HepG2 (cell line): Measurements from ENCODE around the gene ORC3. TPM values are rescaled to one million over a fixed set of nuclear protein-coding genes. Genes with fewer than 3 reads are reported as not detected.

Experiments used
- ARID4A ChIP-seq: sonication (generic); formaldehyde crosslinking; IDR thresholded peaks from 2 replicates; pipeline ENCODE4 v1.5.0; 2020; ENCODE audit warnings: mild to moderate bottlenecking, missing genetic modification reagents, borderline replicate concordance
- CBX5 ChIP-seq: sonication (generic); formaldehyde crosslinking; IDR thresholded peaks from 2 replicates; pipeline ENCODE4 v1.4.0; 2020; ENCODE audit warnings: missing genetic modification reagents, borderline replicate concordance
- CHD4 ChIP-seq: fragments of 200-600 bp; sonication (generic); IDR thresholded peaks from 2 replicates; pipeline ENCODE4 v1.7.0; 2017; ENCODE audit warnings: mild to moderate bottlenecking, low read length, borderline replicate concordance
- NFKBIZ ChIP-seq: IDR thresholded peaks from 2 replicates; pipeline ENCODE4 v1.6.1; 2018; ENCODE audit warnings: missing genetic modification reagents, missing compliant biosample characterization
- PRPF4 ChIP-seq: fragments of 200-400 bp; formaldehyde crosslinking; IDR thresholded peaks from 2 replicates; pipeline ENCODE4 v1.6.1; 2016; ENCODE audit warnings: low read length, low read depth; ENCODE audit not compliant: poor library complexity, severe bottlenecking
- RBM39 ChIP-seq: fragments of 200-400 bp; formaldehyde crosslinking; IDR thresholded peaks from one replicate; pipeline ENCODE4 v1.6.1; 2018; ENCODE audit warnings: antibody characterized with exemption, mild to moderate bottlenecking, low read depth, low read length; ENCODE audit not compliant: poor library complexity, severe bottlenecking
- REST ChIP-seq, 2 experiments: IDR thresholded peaks; 2 replicates each; pipeline ENCODE4 v1.6.1; 2011 to 2012; ENCODE audit warnings: low read length in 2 of 2, borderline replicate concordance in 1 of 2, low read depth in 1 of 2, mild to moderate bottlenecking in 1 of 2, moderate library complexity in 1 of 2
- SIX4 ChIP-seq: sonication (generic); formaldehyde crosslinking; IDR thresholded peaks from 2 replicates; pipeline ENCODE4 v1.4.0; 2020; ENCODE audit warnings: missing genetic modification reagents
- SOX5 ChIP-seq: IDR thresholded peaks from 2 replicates; pipeline ENCODE4 v1.6.1; 2016; ENCODE audit warnings: borderline replicate concordance
- SSRP1 ChIP-seq: IDR thresholded peaks from 2 replicates; pipeline ENCODE4 v1.6.1; 2016; ENCODE audit warnings: control low read depth
- ZBTB4 ChIP-seq: sonication (generic); formaldehyde crosslinking; IDR thresholded peaks from 2 replicates; pipeline ENCODE4 v1.4.0; 2020; ENCODE audit warnings: missing genetic modification reagents, mild to moderate bottlenecking, borderline replicate concordance
- ZFY ChIP-seq: sonication (generic); formaldehyde crosslinking; IDR thresholded peaks from 2 replicates; pipeline ENCODE4 v1.4.0; 2020; ENCODE audit warnings: missing genetic modification reagents
- ZNF891 ChIP-seq: sonication (generic); formaldehyde crosslinking; IDR thresholded peaks from 2 replicates; pipeline ENCODE4 v1.5.0; 2020; ENCODE audit warnings: mild to moderate bottlenecking, missing genetic modification reagents
- ZSCAN21 ChIP-seq: sonication (generic); formaldehyde crosslinking; IDR thresholded peaks from 2 replicates; pipeline ENCODE4 v1.8.0; 2022; ENCODE audit warnings: mild to moderate bottlenecking, missing genetic modification reagents, moderate library complexity, borderline replicate concordance
- polyA plus RNA-seq, 8 experiments: library from polyadenylated mRNA; depleted of rRNA in 3 of 8; stranded (reverse) in 7 of 8; unstranded in 1 of 8; fragments of >200 nt; fragmentation: Illumina TruSeq in 4 of 8; extraction: Trizol in 4 of 8; gene quantifications; 2 replicates each; pipeline versions ENCODE4 v1.2.1 to v1.2.3, GENCODE V29; 2011 to 2016; ENCODE audit warnings: low read depth in 4 of 8, missing spikeins in 1 of 8, mixed read lengths in 1 of 8; ENCODE audit not compliant: insufficient read depth in 1 of 8
- total RNA-seq, 5 experiments: library from RNA; depleted of rRNA; stranded (reverse); fragments of >200 nt; fragmentation: Illumina TruSeq; extraction: Trizol; gene quantifications; 2 replicates each; pipeline ENCODE4 v1.2.3, GENCODE V29; 2016; ENCODE audit warnings: low read depth in 1 of 5
- TF ChIP-seq, protein P1 (sequence below): sonication (generic); formaldehyde crosslinking; IDR thresholded peaks from 2 replicates; pipeline ENCODE4 v1.9.0; 2021; ENCODE audit warnings: missing genetic modification reagents, borderline replicate concordance

Gene ORC3
- total and polyA plus RNA-seq, 2 of the 13 experiments (the other 11 are each of a cell fraction or from before 2014, with no cell fraction given), result 21.8 to 43.5 TPM

DNA sequence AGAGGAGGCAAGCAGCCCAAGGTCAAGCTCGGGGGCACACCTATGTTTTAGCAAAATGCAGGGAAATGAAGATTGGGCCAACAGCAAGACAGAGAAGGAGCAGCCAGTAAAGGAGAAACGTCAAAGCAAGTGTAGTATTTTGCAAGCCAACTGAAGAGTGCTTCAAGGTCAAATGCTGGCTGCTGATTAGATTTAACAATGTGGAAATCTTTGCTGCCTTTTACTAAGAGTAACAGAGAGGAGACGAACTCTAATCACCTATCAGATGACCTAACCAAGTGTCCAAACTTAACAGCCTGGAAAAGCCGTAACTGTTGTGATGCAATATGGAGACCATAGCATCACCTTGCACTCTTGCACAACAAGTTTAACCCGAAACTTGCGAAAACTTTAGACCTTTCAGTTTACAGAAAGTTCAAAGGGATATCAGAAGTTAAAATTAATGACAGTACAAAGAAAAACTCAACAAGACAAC is 81.7 kb downstream of the ORC3 start (continued):
- TF ChIP-seq PRPF4 (no peak), ARID4A (CRISPR knock-in tag) (peak; percentile 50; the same call in 1 of the 2 replicates), SOX5 (CRISPR knock-in tag) (peak; percentile 98), SSRP1 (CRISPR knock-in tag) (no peak), ZFY (CRISPR knock-in tag) (peak; percentile 33; the same call in 1 of the 2 replicates), ZNF891 (CRISPR knock-in tag) (no peak), SIX4 (CRISPR knock-in tag) (peak; percentile 98), CHD4 (no peak), CBX5 (peak; percentile 88; the same call in 1 of the 2 replicates), NFKBIZ (CRISPR knock-in tag) (peak; percentile 98), REST (IDR thresholded peaks at IDR 0.05; ENCODE audit: borderline replicate concordance in 1 of 2, low read depth in 1 of 2, low read length in 2 of 2) (peak in 1 of 2 experiments; percentile 83; a peak in 2 of 4 replicates), ZSCAN21 (CRISPR knock-in tag) (peak; percentile 82), RBM39 (no peak), ZBTB4 (CRISPR knock-in tag) (no peak)
- TF ChIP-seq, protein P1, sequence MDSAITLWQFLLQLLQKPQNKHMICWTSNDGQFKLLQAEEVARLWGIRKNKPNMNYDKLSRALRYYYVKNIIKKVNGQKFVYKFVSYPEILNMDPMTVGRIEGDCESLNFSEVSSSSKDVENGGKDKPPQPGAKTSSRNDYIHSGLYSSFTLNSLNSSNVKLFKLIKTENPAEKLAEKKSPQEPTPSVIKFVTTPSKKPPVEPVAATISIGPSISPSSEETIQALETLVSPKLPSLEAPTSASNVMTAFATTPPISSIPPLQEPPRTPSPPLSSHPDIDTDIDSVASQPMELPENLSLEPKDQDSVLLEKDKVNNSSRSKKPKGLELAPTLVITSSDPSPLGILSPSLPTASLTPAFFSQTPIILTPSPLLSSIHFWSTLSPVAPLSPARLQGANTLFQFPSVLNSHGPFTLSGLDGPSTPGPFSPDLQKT (CRISPR knock-in tag), result no peak
